OCI-M1 (cell line): ENCODE data around the gene OR11A1.
A peak's percentile ranks its signal among the peaks of the same experiment; 100 is the strongest.

Source experiments
- DNase-seq: peaks from one replicate; lab custom pipeline; 2025; lab: John Stamatoyannopoulos, UW

OR11A1 gene

GRCh38 chr6:29456971-29457370, at the start of gene OR11A1, which contains the start of gene OR2H1:
TSS of gene OR11A1 (minus strand) at chr6:29457071. CDS start at chr6:29427641, 29,430 bp downstream.
TSS of gene OR2H1 (plus strand) at chr6:29457155. CDS start at chr6:29461770, 4,615 bp downstream.
- no peak for DNase-seq

- DNase-seq: no peak
Observed at GRCh38 chr6:29506446-29507067, 49.7 kb upstream of the OR11A1 start.

GRCh38 chr6:29505808-29506207, 48.9 kb upstream of the OR11A1 start:
- no peak for DNase-seq

- no peak for DNase-seq
Observed at GRCh38 chr6:29504961-29505360, 48.1 kb upstream of the OR11A1 start.

- no peak for DNase-seq
Observed at GRCh38 chr6:29502597-29502996, 45.7 kb upstream of the OR11A1 start.

GRCh38 chr6:29502181-29502580, 45.3 kb upstream of the OR11A1 start:
- DNase-seq: no peak

GRCh38 chr6:29501106-29501505, 44.2 kb upstream of the OR11A1 start:
- no peak for DNase-seq

GRCh38 chr6:29500594-29500993, 43.7 kb upstream of the OR11A1 start:
- DNase-seq: no peak

- no peak for DNase-seq
Observed at GRCh38 chr6:29499704-29500103, 42.8 kb upstream of the OR11A1 start.

GRCh38 chr6:29496961-29497360, 40.1 kb upstream of the OR11A1 start:
- DNase-seq: no peak

- DNase-seq: no peak
Observed at GRCh38 chr6:29495571-29495970, 38.7 kb upstream of the OR11A1 start.

- no peak for DNase-seq
Observed at GRCh38 chr6:29494131-29494530, 37.3 kb upstream of the OR11A1 start.

GRCh38 chr6:29493261-29493660, 36.4 kb upstream of the OR11A1 start:
- DNase-seq: peak; percentile 22

- peak; percentile 65 for DNase-seq
Observed at GRCh38 chr6:29491574-29491973, 34.7 kb upstream of the OR11A1 start.

GRCh38 chr6:29490552-29490951, 33.7 kb upstream of the OR11A1 start:
- peak; percentile 96 for DNase-seq

GRCh38 chr6:29490055-29490454, 33.2 kb upstream of the OR11A1 start:
- DNase-seq: peak; percentile 76

- DNase-seq: no peak
Observed at GRCh38 chr6:29489286-29489685, 32.4 kb upstream of the OR11A1 start.

- no peak for DNase-seq
Observed at GRCh38 chr6:29488874-29489273, 32.0 kb upstream of the OR11A1 start.

- peak; percentile 68 for DNase-seq
Observed at GRCh38 chr6:29487660-29488059, 30.8 kb upstream of the OR11A1 start, which contains the start of gene MAS1L. TSS of gene MAS1L (minus strand) at chr6:29487956. CDS start at chr6:29487902, 54 bp downstream.

GRCh38 chr6:29487131-29487530, 30.3 kb upstream of the OR11A1 start:
- no peak for DNase-seq

GRCh38 chr6:29486577-29486976, 29.7 kb upstream of the OR11A1 start:
- DNase-seq: peak; percentile 52

- no peak for DNase-seq
Observed at GRCh38 chr6:29483735-29484134, 26.9 kb upstream of the OR11A1 start.

- DNase-seq: no peak
Observed at GRCh38 chr6:29483186-29483585, 26.3 kb upstream of the OR11A1 start.

GRCh38 chr6:29479560-29479959, 22.7 kb upstream of the OR11A1 start:
- DNase-seq: peak; percentile 24
